ENCODE data around the gene PDP2.
A peak's percentile ranks its signal among the peaks of the same experiment; 100 is the strongest.
"Not testable (repeated sequence)": the region's sequence is repeated elsewhere in the genome, so short reads cannot be mapped to it uniquely, and the experiment has no call there.

The PDP2 gene

GRCh38 chr16:66862023-66862520 lies 18.2 kb upstream of the PDP2 start:
- Histone ChIP-seq H3K4me1 (ENCODE audit: insufficient read depth, insufficient read length) (peaks cover 3% of the 10 kb centered on the region), H3K9ac (ENCODE audit: insufficient read length, low read depth) (no peak overlapping the region), H3K36me3 (ENCODE audit: insufficient read depth, insufficient read length, low read length) (no peaks in the 10 kb centered on the region), H3K27me3 (ENCODE audit: insufficient read depth, insufficient read length) (no peaks in the 10 kb centered on the region), H3K9me3 (ENCODE audit: insufficient read depth, low read length) (no peaks in the 10 kb centered on the region), H3K4me3 (ENCODE audit: insufficient read length, low read depth) (no peak overlapping the region)
- TF ChIP-seq YY1 (IDR thresholded peaks at IDR 0.05; ENCODE audit: insufficient read depth, insufficient read length) = no peak
- TF ChIP-seq SUZ12 (IDR thresholded peaks at IDR 0.05; ENCODE audit: extremely low read depth, insufficient read depth, insufficient read length) = no peak
- no peak for TF ChIP-seq ZNF274 (IDR thresholded peaks at IDR 0.05; ENCODE audit: low read depth, low read length)
- DNase-seq (ENCODE audit: low read depth, low spot score) = no peak

GRCh38 chr16:66863707-66864106 lies 16.6 kb upstream of the PDP2 start:
- DNase-seq (ENCODE audit: low read depth, low spot score) = no peak

GRCh38 chr16:66869424-66869823 lies 10.9 kb upstream of the PDP2 start:
- H3K36me3 ChIP-seq (ENCODE audit: insufficient read depth, insufficient read length, low read length) = no peaks in the 10 kb centered on the region
- H3K9me3 ChIP-seq (ENCODE audit: insufficient read depth, low read length) = no peaks in the 10 kb centered on the region
- no peak for TF ChIP-seq YY1 (IDR thresholded peaks at IDR 0.05; ENCODE audit: insufficient read depth, insufficient read length)
- no peak for TF ChIP-seq SUZ12 (IDR thresholded peaks at IDR 0.05; ENCODE audit: extremely low read depth, insufficient read depth, insufficient read length)
- DNase-seq (ENCODE audit: low read depth, low spot score) = no peak
- no peaks in the 10 kb centered on the region for H3K27me3 ChIP-seq (ENCODE audit: insufficient read depth, insufficient read length)
- peaks cover 5% of the 10 kb centered on the region for H3K4me1 ChIP-seq (ENCODE audit: insufficient read depth, insufficient read length)
- no peak overlapping the region for H3K4me3 ChIP-seq (ENCODE audit: insufficient read length, low read depth)
- H3K9ac ChIP-seq (ENCODE audit: insufficient read length, low read depth) = no peak overlapping the region

More at GRCh38 chr16:66863707-66864106, 16.6 kb upstream of the PDP2 start:
- H3K9me3 ChIP-seq (ENCODE audit: insufficient read depth, low read length) = no peaks in the 10 kb centered on the region
- no peak for TF ChIP-seq ZNF274 (IDR thresholded peaks at IDR 0.05; ENCODE audit: low read depth, low read length)
- no peak for TF ChIP-seq SUZ12 (IDR thresholded peaks at IDR 0.05; ENCODE audit: extremely low read depth, insufficient read depth, insufficient read length)
- TF ChIP-seq YY1 (IDR thresholded peaks at IDR 0.05; ENCODE audit: insufficient read depth, insufficient read length) = no peak
- H3K4me3 ChIP-seq (ENCODE audit: insufficient read length, low read depth) = no peak overlapping the region
- no peak overlapping the region for H3K9ac ChIP-seq (ENCODE audit: insufficient read length, low read depth)
- no peaks in the 10 kb centered on the region for H3K4me1 ChIP-seq (ENCODE audit: insufficient read depth, insufficient read length)
- no peaks in the 10 kb centered on the region for H3K27me3 ChIP-seq (ENCODE audit: insufficient read depth, insufficient read length)
- H3K36me3 ChIP-seq (ENCODE audit: insufficient read depth, insufficient read length, low read length) = no peaks in the 10 kb centered on the region

- not testable (repeated sequence) for H3K36me3 ChIP-seq (ENCODE audit: insufficient read depth, insufficient read length, low read length); H3K9ac ChIP-seq (ENCODE audit: insufficient read length, low read depth); H3K4me3 ChIP-seq (ENCODE audit: insufficient read length, low read depth); H3K4me1 ChIP-seq (ENCODE audit: insufficient read depth, insufficient read length); H3K27me3 ChIP-seq (ENCODE audit: insufficient read depth, insufficient read length); DNase-seq (ENCODE audit: low read depth, low spot score); H3K9me3 ChIP-seq (ENCODE audit: insufficient read depth, low read length)
Measured at GRCh38 chr16:66871363-66871762, 9.0 kb upstream of the PDP2 start.

GRCh38 chr16:66871840-66872239 lies 8.5 kb upstream of the PDP2 start:
- DNase-seq (ENCODE audit: low read depth, low spot score) = no peak
- no peaks in the 10 kb centered on the region for H3K9me3 ChIP-seq (ENCODE audit: insufficient read depth, low read length)
- no peak overlapping the region for H3K9ac ChIP-seq (ENCODE audit: insufficient read length, low read depth)
- no peak for TF ChIP-seq YY1 (IDR thresholded peaks at IDR 0.05; ENCODE audit: insufficient read depth, insufficient read length)
- TF ChIP-seq SUZ12 (IDR thresholded peaks at IDR 0.05; ENCODE audit: extremely low read depth, insufficient read depth, insufficient read length) = no peak
- no peak for TF ChIP-seq ZNF274 (IDR thresholded peaks at IDR 0.05; ENCODE audit: low read depth, low read length)
- H3K4me3 ChIP-seq (ENCODE audit: insufficient read length, low read depth) = no peak overlapping the region
- H3K27me3 ChIP-seq (ENCODE audit: insufficient read depth, insufficient read length) = no peaks in the 10 kb centered on the region
- H3K4me1 ChIP-seq (ENCODE audit: insufficient read depth, insufficient read length) = peaks cover 6% of the 10 kb centered on the region
- no peaks in the 10 kb centered on the region for H3K36me3 ChIP-seq (ENCODE audit: insufficient read depth, insufficient read length, low read length)

- TF ChIP-seq YY1 (IDR thresholded peaks at IDR 0.05; ENCODE audit: insufficient read depth, insufficient read length) (no peak), ZNF274 (IDR thresholded peaks at IDR 0.05; ENCODE audit: low read depth, low read length) (no peak), SUZ12 (IDR thresholded peaks at IDR 0.05; ENCODE audit: extremely low read depth, insufficient read depth, insufficient read length) (no peak)
- DNase-seq (ENCODE audit: low read depth, low spot score) = no peak
- Histone ChIP-seq H3K4me1 (ENCODE audit: insufficient read depth, insufficient read length) (peaks cover 6% of the 10 kb centered on the region), H3K4me3 (ENCODE audit: insufficient read length, low read depth) (peak overlapping the region; percentile 48), H3K27me3 (ENCODE audit: insufficient read depth, insufficient read length) (no peaks in the 10 kb centered on the region), H3K36me3 (ENCODE audit: insufficient read depth, insufficient read length, low read length) (no peaks in the 10 kb centered on the region), H3K9ac (ENCODE audit: insufficient read length, low read depth) (peak overlapping the region; percentile 79), H3K9me3 (ENCODE audit: insufficient read depth, low read length) (no peaks in the 10 kb centered on the region)
Measured at GRCh38 chr16:66872559-66872942, 7.8 kb upstream of the PDP2 start.

GRCh38 chr16:66872943-66873684 lies 7.2 kb upstream of the PDP2 start:
- H3K4me3 ChIP-seq (ENCODE audit: insufficient read length, low read depth) = peak overlapping the region; percentile 48
- H3K9ac ChIP-seq (ENCODE audit: insufficient read length, low read depth) = peak overlapping the region; percentile 79

More at GRCh38 chr16:66872943-66873684, 7.2 kb upstream of the PDP2 start:
- peak; percentile 90 for DNase-seq (ENCODE audit: low read depth, low spot score)
- no peak for TF ChIP-seq YY1 (IDR thresholded peaks at IDR 0.05; ENCODE audit: insufficient read depth, insufficient read length)
- TF ChIP-seq ZNF274 (IDR thresholded peaks at IDR 0.05; ENCODE audit: low read depth, low read length) = no peak
- TF ChIP-seq SUZ12 (IDR thresholded peaks at IDR 0.05; ENCODE audit: extremely low read depth, insufficient read depth, insufficient read length) = no peak
- Histone ChIP-seq H3K9me3 (ENCODE audit: insufficient read depth, low read length) (no peaks in the 10 kb centered on the region), H3K4me1 (ENCODE audit: insufficient read depth, insufficient read length) (peaks cover 6% of the 10 kb centered on the region), H3K36me3 (ENCODE audit: insufficient read depth, insufficient read length, low read length) (no peaks in the 10 kb centered on the region), H3K27me3 (ENCODE audit: insufficient read depth, insufficient read length) (no peaks in the 10 kb centered on the region)

All from NT2/D1 (cell line).